Large intestine (tissue), 3 donors: ENCODE results near the gene HMCN2. TPM values are rescaled to one million over a fixed set of nuclear protein-coding genes. Genes with fewer than 3 reads are reported as not detected.

Experiments
- DNase-seq, 2 donors: peaks; one replicate each; pipeline versions ENCODE4 v3.0.0 to v3.0.0-alpha.2; 2013
- H3K27ac ChIP-seq: one replicate; pipeline ENCODE4 v1.5.1; 2013; ENCODE audit warnings: low read length
- H3K27me3 ChIP-seq: 2 replicates; pipeline ENCODE4 v1.6.1; 2013; ENCODE audit warnings: low read length; ENCODE audit not compliant: control insufficient read depth, insufficient read depth
- H3K36me3 ChIP-seq: 2 replicates; pipeline ENCODE4 v1.6.1; 2013; ENCODE audit warnings: low read length; ENCODE audit not compliant: control insufficient read depth, insufficient read depth
- H3K4me1 ChIP-seq: one replicate; pipeline ENCODE4 v1.6.1; 2013; ENCODE audit warnings: low read length; ENCODE audit not compliant: control insufficient read depth, insufficient read depth
- H3K4me3 ChIP-seq: one replicate; pipeline ENCODE4 v1.5.1; 2013; ENCODE audit warnings: low read length
- H3K9me3 ChIP-seq: one replicate; pipeline ENCODE4 v1.6.1; 2013; ENCODE audit warnings: mild to moderate bottlenecking, low read depth, low read length, moderate library complexity; ENCODE audit not compliant: control insufficient read depth
- whole genome bisulfite sequencing: methylation state at CpG from one replicate; pipeline ENCODE4 v1.1.5; 2013; ENCODE audit warnings: low lambda C conversion rate; ENCODE audit not compliant: insufficient coverage; 5-methylcytosine and 5-hydroxymethylcytosine counted together
- polyA plus RNA-seq: library from polyadenylated mRNA; unstranded; fragments of 120-200 nt; gene quantifications from one replicate; pipeline ENCODE4 v1.2.1, GENCODE V29; 2013

HMCN2 gene
- polyA plus RNA-seq, 1 donor: 20.0 TPM

DNA sequence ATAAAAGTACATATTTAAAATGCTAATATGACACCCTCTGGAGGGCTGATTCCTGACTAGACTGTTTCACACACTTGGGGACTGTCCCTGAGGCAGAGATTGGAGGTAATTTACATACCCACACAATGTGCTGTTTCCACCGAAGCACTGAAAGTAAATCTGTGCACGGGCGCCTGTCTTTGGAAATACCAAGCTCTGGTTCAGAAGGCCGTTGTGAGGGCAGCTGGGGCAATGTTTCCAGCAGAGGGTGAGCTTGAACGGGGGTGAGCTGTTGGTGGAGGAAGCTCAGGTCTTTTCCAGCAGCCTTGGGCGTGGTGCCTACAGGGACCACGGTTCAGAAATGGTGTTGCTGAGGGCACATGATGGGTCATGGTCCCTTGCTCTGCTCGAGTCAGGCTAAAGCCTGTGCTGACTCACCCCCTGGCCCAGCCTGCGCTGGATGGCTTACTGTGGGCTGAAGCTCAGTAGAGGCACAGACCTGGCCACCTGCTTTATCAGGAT is 25.8 kb upstream of the HMCN2 start:
- no peak overlapping the region for H3K4me3 ChIP-seq
- no peaks in the 10 kb centered on the region for H3K27me3 ChIP-seq
- no CpG with 5 or more reads among the region's 9 CpGs for WGBS
- peaks cover 11% of the 10 kb centered on the region for H3K4me1 ChIP-seq
- DNase-seq: peak in 1 of 2 donors; percentile 48
- H3K9me3 ChIP-seq: no peaks in the 10 kb centered on the region
- no peak overlapping the region for H3K27ac ChIP-seq
- no peaks in the 10 kb centered on the region for H3K36me3 ChIP-seq

DNA sequence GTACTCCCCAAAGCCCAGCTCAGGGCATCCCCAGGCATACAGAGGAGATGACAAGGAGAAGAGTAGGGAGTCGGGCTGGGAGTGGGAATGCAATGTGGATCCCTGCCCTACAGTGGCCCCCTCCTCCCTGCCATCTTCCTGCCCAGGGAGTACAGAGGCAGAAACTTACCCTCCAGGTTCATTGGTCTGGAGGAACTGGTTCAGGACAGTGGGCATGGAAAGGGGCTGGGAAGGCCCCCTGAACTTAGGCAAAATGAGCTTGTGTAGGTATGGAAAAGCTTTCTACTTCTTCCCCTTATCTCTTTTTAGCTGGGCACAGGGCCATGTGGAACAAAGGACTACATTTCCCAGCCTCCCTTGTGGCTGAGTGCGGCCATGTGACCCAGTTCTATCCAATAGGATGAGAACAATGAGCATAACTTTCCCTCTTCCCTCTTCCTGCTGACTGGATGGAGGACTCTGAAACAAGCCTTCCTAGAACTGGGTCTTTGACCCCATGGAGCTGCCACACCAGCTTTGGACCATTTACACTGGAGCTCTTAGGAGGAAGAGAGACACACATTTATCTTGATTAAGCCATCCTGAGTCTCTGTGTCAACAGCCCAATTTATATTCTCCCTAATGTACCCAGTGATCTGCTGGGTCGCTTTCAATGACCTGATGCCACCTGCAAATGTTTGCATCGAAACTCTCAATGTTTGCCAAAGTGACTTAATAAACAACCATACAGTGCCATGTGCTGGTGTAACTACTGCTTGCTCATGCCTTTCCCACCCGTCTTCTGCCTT is 25.0 kb upstream of the HMCN2 start:
- WGBS: no CpG with 5 or more reads among the region's 5 CpGs
- Histone ChIP-seq H3K36me3 (no peaks in the 10 kb centered on the region), H3K27me3 (no peaks in the 10 kb centered on the region), H3K4me3 (no peak overlapping the region), H3K9me3 (no peaks in the 10 kb centered on the region), H3K27ac (no peak overlapping the region), H3K4me1 (peaks cover 11% of the 10 kb centered on the region)
- peak; percentile 64 to 83 for DNase-seq

DNA sequence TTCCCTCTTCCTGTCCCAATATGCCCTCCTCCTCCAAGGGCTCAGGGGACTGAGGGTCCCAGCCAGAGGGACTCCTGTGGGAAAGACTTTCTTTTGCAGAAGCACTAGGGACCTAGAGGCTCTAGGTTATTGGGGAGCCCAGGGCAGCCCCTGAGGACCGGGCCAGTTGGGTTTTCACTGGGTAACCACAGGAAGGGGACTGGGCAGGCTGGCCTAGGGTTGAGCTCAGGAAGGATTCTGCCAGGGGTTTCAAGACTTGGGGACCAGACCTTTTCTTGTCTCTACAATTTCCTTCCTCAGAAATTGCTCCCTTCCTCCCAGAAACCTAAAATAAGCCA is 24.4 kb upstream of the HMCN2 start:
- DNase-seq: no peak
- no peaks in the 10 kb centered on the region for H3K27me3 ChIP-seq
- no peak overlapping the region for H3K27ac ChIP-seq
- no peaks in the 10 kb centered on the region for H3K36me3 ChIP-seq
- H3K4me3 ChIP-seq: no peak overlapping the region
- peaks cover 11% of the 10 kb centered on the region for H3K4me1 ChIP-seq
- WGBS: no CpG with 5 or more reads among the region's 1 CpG
- H3K9me3 ChIP-seq: no peaks in the 10 kb centered on the region

DNA sequence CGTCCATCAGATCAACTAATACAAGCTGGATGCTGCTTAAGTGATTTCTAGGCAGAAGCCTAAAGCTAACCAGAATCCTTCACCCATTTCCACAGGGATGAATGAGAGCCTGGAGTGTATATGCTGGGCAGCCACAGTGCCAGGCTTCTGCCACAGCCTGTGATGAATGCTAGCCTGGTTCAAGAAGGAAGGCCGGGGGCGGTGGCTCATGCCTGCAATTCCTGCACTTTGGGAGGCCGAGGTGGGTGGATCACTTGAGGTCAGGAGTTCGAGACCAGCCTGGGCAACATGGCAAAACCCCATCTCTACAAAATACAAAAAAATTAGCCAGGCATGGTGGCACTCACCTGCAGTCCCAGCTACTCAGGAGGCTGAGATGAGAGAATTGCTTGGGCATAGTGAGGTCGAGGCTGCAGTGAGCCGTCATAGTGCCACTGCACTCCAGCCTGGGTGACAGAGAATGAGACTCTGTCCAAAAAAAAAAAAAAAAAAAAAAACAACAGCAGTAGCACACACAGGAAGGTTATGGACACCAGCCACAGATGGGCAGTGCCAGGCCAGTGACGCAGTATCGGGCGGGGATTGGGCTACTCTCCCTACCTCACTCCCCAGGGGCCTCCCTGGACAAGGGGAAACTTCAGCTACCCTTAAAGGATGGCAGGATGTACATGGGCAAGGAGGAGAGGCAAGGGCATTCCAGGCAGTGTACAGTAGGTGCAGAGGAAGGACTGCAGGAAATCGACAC is 23.1 kb upstream of the HMCN2 start:
- Histone ChIP-seq H3K27me3 (no peaks in the 10 kb centered on the region), H3K36me3 (no peaks in the 10 kb centered on the region), H3K9me3 (no peaks in the 10 kb centered on the region), H3K4me3 (no peak overlapping the region), H3K4me1 (peaks cover 11% of the 10 kb centered on the region), H3K27ac (no peak overlapping the region)
- no peak for DNase-seq
- 20% methylated on average over 1 of the region's 11 CpGs for WGBS

DNA sequence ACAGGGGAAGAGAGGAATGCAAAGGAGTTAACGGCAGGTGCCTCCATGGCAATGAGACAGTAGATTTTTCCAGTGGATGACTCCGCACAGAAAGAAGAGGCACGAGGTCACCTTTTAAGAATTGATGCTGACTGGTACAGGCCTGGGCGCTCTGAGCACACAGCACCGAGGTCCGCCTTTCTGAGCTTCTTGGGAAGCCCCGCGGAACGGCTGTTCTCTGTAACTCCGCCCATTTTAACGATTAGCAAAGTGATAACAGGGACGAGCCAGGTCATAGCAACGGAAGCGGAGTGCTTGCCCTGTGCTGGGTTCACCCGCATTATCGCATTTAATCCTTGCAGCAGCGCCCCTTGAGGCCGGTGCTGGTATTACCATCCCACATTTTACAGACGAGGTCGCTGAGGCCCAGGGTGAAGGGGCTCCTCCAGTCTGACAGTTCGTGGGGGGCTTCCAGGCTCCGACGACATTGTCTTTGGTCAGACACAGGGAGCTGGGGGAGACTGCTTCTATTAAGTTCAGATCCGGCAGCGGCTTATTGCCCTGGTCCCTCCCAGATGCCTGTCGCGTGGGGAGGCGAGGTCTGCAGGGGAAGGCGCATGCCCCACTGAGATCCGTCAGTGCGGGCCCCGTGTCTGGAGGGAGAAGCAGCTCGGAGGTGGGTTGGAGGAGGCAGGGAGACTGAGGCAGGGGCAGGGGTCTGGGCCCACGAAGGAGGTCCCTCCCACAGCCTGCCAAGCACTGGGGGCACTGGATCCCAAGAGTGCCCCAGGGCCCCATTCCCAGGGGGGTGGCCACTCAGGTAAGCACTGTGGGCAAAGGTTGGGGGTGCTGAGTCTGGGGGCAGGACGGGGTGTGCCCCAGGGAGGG is 22.3 kb upstream of the HMCN2 start:
- H3K27me3 ChIP-seq: no peaks in the 10 kb centered on the region
- no peaks in the 10 kb centered on the region for H3K36me3 ChIP-seq
- no peaks in the 10 kb centered on the region for H3K9me3 ChIP-seq
- WGBS: no CpG with 5 or more reads among the region's 35 CpGs
- peaks cover 11% of the 10 kb centered on the region for H3K4me1 ChIP-seq
- no peak overlapping the region for H3K4me3 ChIP-seq
- no peak overlapping the region for H3K27ac ChIP-seq
- peak; percentile 55 to 79 for DNase-seq

DNA sequence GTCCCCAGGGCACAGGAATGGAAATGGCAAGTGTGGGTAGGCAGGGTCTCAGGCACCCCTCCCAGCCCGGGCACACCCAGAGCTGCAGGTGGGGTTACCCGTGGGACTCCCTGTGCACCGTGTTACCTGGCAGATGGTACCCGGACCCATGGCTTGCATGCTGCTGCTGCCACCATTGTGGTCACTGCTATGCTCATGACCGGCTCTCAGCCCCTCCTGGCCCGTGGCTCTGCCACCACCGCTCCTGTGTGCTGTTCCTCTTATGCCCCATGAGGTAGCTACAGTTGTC is 21.7 kb upstream of the HMCN2 start:
- Histone ChIP-seq H3K9me3 (no peaks in the 10 kb centered on the region), H3K27ac (no peak overlapping the region), H3K36me3 (no peaks in the 10 kb centered on the region), H3K4me3 (no peak overlapping the region), H3K4me1 (peaks cover 11% of the 10 kb centered on the region), H3K27me3 (no peaks in the 10 kb centered on the region)
- DNase-seq: no peak
- WGBS: no CpG with 5 or more reads among the region's 7 CpGs

DNA sequence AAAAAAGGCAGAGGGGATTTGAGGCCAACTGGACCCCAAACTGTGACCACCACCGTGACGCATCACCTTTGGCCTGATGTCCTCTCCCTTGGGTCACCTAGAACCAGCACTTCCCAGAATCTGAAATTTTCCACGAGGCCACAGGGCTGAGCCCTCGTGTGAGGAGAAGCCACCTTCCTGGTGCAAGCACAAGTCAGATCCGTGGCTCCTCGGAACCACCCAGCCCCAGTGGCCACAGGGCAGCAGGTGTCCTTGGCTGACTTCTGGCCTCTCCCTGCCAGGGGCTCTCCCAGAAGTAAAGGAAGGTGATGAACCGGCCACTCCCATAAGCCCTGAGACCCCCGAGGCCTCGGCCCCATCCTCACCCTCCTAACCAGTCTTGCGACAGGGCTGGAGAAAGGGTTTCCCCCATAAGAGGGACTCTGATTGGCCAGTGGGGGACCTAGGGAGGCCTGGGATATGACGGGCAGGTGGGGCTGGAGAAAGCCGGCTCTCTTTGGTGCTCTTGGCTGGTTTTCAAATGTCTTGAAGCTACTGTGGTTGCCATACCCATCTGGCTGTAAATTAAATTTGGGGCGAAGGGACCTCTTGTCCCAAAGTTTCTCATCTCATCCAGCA is 20.9 kb upstream of the HMCN2 start:
- H3K4me3 ChIP-seq: no peak overlapping the region
- no CpG with 5 or more reads among the region's 13 CpGs for WGBS
- no peaks in the 10 kb centered on the region for H3K36me3 ChIP-seq
- DNase-seq: no peak
- H3K4me1 ChIP-seq: peaks cover 11% of the 10 kb centered on the region
- no peaks in the 10 kb centered on the region for H3K27me3 ChIP-seq
- no peaks in the 10 kb centered on the region for H3K9me3 ChIP-seq
- H3K27ac ChIP-seq: no peak overlapping the region

DNA sequence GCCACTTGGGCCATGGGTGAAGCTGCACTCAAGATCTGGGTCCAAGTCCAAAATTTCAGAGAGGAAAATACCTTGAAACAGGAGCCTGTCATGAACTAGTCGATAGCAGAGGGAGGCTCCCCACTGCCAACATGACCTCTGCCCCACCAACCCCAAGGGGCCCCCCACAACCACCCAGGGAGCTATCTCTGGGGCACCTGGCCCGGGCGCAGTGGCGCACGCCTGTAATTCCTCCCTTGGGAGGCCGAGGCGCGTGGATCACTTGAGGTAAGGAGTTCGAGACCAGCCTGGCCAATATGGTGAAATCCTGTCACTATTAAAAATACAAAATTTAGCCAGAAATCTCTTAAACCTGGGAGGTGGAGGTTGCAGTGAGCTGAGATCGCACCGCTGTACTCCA is 20.1 kb upstream of the HMCN2 start:
- H3K36me3 ChIP-seq: no peaks in the 10 kb centered on the region
- H3K27ac ChIP-seq: no peak overlapping the region
- no peak overlapping the region for H3K4me3 ChIP-seq
- H3K4me1 ChIP-seq: peaks cover 8% of the 10 kb centered on the region
- H3K27me3 ChIP-seq: no peaks in the 10 kb centered on the region
- peak in 1 of 2 donors; percentile 48 for DNase-seq
- no peaks in the 10 kb centered on the region for H3K9me3 ChIP-seq
- WGBS: no CpG with 5 or more reads among the region's 11 CpGs

DNA sequence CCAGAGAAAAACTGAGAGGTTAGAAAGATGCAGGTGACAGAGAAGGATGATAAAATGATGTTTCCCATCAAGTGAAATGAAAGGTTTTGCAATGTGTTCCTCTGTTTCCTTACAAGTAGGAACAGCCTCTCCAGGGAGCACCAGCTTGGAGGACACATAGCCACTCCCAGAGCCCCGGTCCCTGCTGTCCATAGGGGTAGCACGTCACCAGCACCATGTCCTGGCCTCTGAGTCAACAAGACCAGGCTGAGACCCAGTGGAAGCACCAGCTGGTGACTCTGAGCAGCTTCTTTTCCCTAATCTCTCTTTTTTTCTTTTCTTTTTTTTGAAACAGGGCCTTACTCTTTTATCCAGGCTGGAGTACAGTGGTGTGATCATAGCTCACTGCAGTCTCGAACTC is 19.4 kb upstream of the HMCN2 start:
- H3K27me3 ChIP-seq: peaks cover under 1% of the 10 kb centered on the region
- H3K4me3 ChIP-seq: no peak overlapping the region
- no peak for DNase-seq
- WGBS: no CpG with 5 or more reads among the region's 3 CpGs
- H3K36me3 ChIP-seq: no peaks in the 10 kb centered on the region
- no peaks in the 10 kb centered on the region for H3K9me3 ChIP-seq
- H3K4me1 ChIP-seq: peaks cover 8% of the 10 kb centered on the region
- no peak overlapping the region for H3K27ac ChIP-seq
